Measurements from ENCODE around the gene GRIK3.

- TF ChIP-seq CTCF (IDR thresholded peaks at IDR 0.05) (no peak), POLR2A (IDR thresholded peaks at IDR 0.05) (no peak)
Observed at GRCh38 chr1:37053173-37053572, 18.9 kb upstream of the GRIK3 start.
